ENCODE results near the gene LRRC27.

Gene LRRC27

GRCh38 chr10:132309471-132309865, 22.5 kb upstream of the LRRC27 start:
- H4K20me1 ChIP-seq (ENCODE audit: low read depth, low read length) = no peaks in the 10 kb centered on the region
- no peaks in the 10 kb centered on the region for H3K9me2 ChIP-seq (replicated peaks; ENCODE audit: insufficient read depth, low read length)
- no peak overlapping the region for H3K9ac ChIP-seq (ENCODE audit: low read length)
- no peak overlapping the region for H3K27ac ChIP-seq (ENCODE audit: low read depth, low read length)
- no peak overlapping the region for H3K4me3 ChIP-seq (ENCODE audit: insufficient read depth, low read length, poor library complexity, severe bottlenecking)
- H3K79me2 ChIP-seq (ENCODE audit: insufficient read depth, low read length) = no peaks in the 10 kb centered on the region
- H3K9me3 ChIP-seq (ENCODE audit: insufficient read depth, low read length) = no peaks in the 10 kb centered on the region
- H2AFZ ChIP-seq (ENCODE audit: low read depth, low read length, severe bottlenecking) = no peak overlapping the region
- H3F3A ChIP-seq (ENCODE audit: insufficient read depth) = no peaks in the 10 kb centered on the region
- H3K36me3 ChIP-seq (ENCODE audit: low read length) = no peaks in the 10 kb centered on the region
- no peak overlapping the region for H3K4me2 ChIP-seq (ENCODE audit: low read depth, low read length, poor library complexity, severe bottlenecking)
- no peak for TF ChIP-seq EZH2phosphoT487 (conservative IDR thresholded peaks at IDR 0.05; ENCODE audit: low read length)
- TF ChIP-seq, protein P1, sequence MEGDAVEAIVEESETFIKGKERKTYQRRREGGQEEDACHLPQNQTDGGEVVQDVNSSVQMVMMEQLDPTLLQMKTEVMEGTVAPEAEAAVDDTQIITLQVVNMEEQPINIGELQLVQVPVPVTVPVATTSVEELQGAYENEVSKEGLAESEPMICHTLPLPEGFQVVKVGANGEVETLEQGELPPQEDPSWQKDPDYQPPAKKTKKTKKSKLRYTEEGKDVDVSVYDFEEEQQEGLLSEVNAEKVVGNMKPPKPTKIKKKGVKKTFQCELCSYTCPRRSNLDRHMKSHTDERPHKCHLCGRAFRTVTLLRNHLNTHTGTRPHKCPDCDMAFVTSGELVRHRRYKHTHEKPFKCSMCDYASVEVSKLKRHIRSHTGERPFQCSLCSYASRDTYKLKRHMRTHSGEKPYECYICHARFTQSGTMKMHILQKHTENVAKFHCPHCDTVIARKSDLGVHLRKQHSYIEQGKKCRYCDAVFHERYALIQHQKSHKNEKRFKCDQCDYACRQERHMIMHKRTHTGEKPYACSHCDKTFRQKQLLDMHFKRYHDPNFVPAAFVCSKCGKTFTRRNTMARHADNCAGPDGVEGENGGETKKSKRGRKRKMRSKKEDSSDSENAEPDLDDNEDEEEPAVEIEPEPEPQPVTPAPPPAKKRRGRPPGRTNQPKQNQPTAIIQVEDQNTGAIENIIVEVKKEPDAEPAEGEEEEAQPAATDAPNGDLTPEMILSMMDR (IDR thresholded peaks at IDR 0.05; ENCODE audit: insufficient read depth, low read length, poor library complexity, severe bottlenecking) = no peak
- H3K27me3 ChIP-seq (ENCODE audit: low read length) = no peaks in the 10 kb centered on the region

DNA sequence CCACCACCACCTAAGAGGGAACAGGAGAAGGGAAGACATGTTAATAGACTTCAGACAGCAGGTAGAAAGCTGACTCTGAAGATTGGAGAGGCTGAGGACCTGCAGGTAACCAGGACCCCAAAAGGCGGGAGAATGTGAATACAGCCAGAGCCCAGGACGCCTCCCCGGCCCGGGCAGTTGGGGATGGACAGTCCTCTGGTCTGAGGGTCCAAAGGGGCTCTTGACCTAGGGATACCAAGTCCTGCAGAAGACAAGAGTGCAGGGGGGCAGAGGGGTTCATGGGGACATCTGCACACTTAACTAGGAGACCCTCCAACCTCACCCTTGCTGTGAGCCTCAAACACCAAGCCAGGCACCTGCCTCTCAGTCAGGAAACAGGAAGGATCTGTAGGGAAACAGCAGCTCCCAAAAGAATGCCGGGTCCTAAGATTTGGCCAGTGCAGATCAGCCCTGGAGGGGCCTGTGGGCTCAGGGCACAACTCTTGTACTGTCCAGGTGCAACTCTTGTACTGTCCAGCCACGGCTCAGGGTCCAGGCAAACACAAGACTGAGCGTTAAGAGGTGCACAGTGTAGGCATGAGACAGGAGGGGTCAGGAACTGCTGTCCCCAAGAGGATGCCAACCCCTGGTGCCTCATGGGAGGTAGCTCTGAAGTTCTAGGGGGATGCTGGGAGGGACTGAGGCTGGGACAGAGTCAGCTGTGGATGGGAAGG, 22.0 kb upstream of the LRRC27 start:
- Histone ChIP-seq H3K4me3 (ENCODE audit: insufficient read depth, low read length, poor library complexity, severe bottlenecking) (no peak overlapping the region), H3K27me3 (ENCODE audit: low read length) (no peaks in the 10 kb centered on the region), H3K79me2 (ENCODE audit: insufficient read depth, low read length) (no peaks in the 10 kb centered on the region), H3K4me2 (ENCODE audit: low read depth, low read length, poor library complexity, severe bottlenecking) (no peak overlapping the region), H3K36me3 (ENCODE audit: low read length) (no peaks in the 10 kb centered on the region), H3K9me3 (ENCODE audit: insufficient read depth, low read length) (no peaks in the 10 kb centered on the region), H4K20me1 (ENCODE audit: low read depth, low read length) (no peaks in the 10 kb centered on the region), H3F3A (ENCODE audit: insufficient read depth) (no peaks in the 10 kb centered on the region), H3K9me2 (replicated peaks; ENCODE audit: insufficient read depth, low read length) (no peaks in the 10 kb centered on the region), H2AFZ (ENCODE audit: low read depth, low read length, severe bottlenecking) (no peak overlapping the region), H3K27ac (ENCODE audit: low read depth, low read length) (no peak overlapping the region), H3K9ac (ENCODE audit: low read length) (no peak overlapping the region)
- TF ChIP-seq EZH2phosphoT487 (conservative IDR thresholded peaks at IDR 0.05; ENCODE audit: low read length) = no peak
- TF ChIP-seq, protein P1 (IDR thresholded peaks at IDR 0.05; ENCODE audit: insufficient read depth, low read length, poor library complexity, severe bottlenecking) = no peak

DNA sequence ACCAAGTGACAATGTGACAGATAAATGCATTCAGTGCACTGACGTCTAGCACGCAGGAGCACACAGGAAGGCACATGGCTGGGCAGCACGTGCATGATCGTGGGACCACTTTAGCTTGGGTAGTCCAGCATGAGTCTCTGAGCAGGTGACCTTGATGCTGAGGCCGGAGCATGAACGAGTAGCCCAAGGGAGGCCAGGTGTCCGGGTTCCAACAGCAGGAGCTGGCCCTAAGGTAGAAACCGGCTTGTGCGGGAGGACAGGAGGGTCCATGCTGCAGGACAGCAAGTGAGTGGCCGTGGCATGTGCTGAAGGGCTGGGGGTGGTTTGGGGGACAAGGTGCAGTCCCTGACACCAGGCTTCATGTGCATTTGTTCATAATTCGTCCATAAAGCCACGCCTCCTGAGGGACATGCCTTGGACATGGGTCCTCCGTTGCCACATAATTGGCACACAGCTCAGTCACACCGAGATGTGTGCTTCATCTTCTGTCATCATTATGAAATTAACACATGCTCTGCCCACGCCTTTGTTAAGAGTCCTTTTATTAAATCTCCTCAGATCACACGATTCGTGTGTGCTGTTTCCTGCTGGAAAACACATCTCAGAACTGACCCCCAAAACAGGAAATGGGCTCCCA, 21.2 kb upstream of the LRRC27 start:
- Histone ChIP-seq H3K9ac (ENCODE audit: low read length) (no peak overlapping the region), H3K27ac (ENCODE audit: low read depth, low read length) (no peak overlapping the region), H3K27me3 (ENCODE audit: low read length) (no peaks in the 10 kb centered on the region), H3F3A (ENCODE audit: insufficient read depth) (no peaks in the 10 kb centered on the region), H3K9me3 (ENCODE audit: insufficient read depth, low read length) (no peaks in the 10 kb centered on the region), H3K36me3 (ENCODE audit: low read length) (no peaks in the 10 kb centered on the region), H3K4me2 (ENCODE audit: low read depth, low read length, poor library complexity, severe bottlenecking) (no peak overlapping the region), H3K4me3 (ENCODE audit: insufficient read depth, low read length, poor library complexity, severe bottlenecking) (no peak overlapping the region), H3K9me2 (replicated peaks; ENCODE audit: insufficient read depth, low read length) (no peaks in the 10 kb centered on the region), H4K20me1 (ENCODE audit: low read depth, low read length) (no peaks in the 10 kb centered on the region), H3K79me2 (ENCODE audit: insufficient read depth, low read length) (no peaks in the 10 kb centered on the region), H2AFZ (ENCODE audit: low read depth, low read length, severe bottlenecking) (no peak overlapping the region)
- TF ChIP-seq EZH2phosphoT487 (conservative IDR thresholded peaks at IDR 0.05; ENCODE audit: low read length) = no peak
- TF ChIP-seq, protein P1 (IDR thresholded peaks at IDR 0.05; ENCODE audit: insufficient read depth, low read length, poor library complexity, severe bottlenecking) = no peak

Measured in SU-DHL-6 (cell line).